Choroid plexus epithelial cell (primary cell): Measurements from ENCODE around the gene THSD7A.
A peak's percentile ranks its signal among the peaks of the same experiment; 100 is the strongest.

ENCODE experiments used
- DNase-seq: peaks from one replicate; pipeline ENCODE4 v3.0.0-alpha.2; 2010; ENCODE audit warnings: low read depth
- H3K4me3 ChIP-seq: 2 replicates; pipeline ENCODE4 v1.5.1; 2011; ENCODE audit warnings: low read depth, mild to moderate bottlenecking, control low read depth, low read length, moderate library complexity
- TF ChIP-seq, protein P1 (sequence below): conservative IDR thresholded peaks from 2 replicates; pipeline ENCODE4 v1.5.1; 2011; ENCODE audit warnings: low read depth, mild to moderate bottlenecking, control low read depth, inconsistent platforms, low read length, moderate library complexity

Gene THSD7A

DNA sequence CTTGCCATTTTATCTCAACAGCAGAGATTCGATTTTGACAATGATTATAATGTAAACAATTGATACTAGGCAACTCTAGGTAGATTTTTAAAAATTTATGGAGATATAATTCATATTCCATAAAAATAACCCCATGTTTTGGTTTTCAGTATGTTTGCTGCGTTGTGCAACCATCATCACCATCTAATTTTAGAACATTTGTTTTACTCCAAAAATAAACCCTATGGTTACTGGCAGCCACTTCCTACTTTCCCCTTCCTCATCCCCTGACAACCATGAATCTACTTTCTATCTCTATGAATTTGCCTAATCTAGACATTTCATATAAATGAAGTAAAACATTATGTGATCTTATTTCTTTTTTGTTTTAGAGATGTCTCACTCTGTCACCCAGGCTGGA, 401.9 kb downstream of the THSD7A start:
- H3K4me3 ChIP-seq = no peak overlapping the region
- DNase-seq = no peak
- TF ChIP-seq, protein P1, sequence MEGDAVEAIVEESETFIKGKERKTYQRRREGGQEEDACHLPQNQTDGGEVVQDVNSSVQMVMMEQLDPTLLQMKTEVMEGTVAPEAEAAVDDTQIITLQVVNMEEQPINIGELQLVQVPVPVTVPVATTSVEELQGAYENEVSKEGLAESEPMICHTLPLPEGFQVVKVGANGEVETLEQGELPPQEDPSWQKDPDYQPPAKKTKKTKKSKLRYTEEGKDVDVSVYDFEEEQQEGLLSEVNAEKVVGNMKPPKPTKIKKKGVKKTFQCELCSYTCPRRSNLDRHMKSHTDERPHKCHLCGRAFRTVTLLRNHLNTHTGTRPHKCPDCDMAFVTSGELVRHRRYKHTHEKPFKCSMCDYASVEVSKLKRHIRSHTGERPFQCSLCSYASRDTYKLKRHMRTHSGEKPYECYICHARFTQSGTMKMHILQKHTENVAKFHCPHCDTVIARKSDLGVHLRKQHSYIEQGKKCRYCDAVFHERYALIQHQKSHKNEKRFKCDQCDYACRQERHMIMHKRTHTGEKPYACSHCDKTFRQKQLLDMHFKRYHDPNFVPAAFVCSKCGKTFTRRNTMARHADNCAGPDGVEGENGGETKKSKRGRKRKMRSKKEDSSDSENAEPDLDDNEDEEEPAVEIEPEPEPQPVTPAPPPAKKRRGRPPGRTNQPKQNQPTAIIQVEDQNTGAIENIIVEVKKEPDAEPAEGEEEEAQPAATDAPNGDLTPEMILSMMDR = no peak

- TF ChIP-seq, protein P1 = no peak
- no peak for DNase-seq
- no peak overlapping the region for H3K4me3 ChIP-seq
Measured at GRCh38 chr7:11428877-11429581, 403.0 kb downstream of the THSD7A start.

DNA sequence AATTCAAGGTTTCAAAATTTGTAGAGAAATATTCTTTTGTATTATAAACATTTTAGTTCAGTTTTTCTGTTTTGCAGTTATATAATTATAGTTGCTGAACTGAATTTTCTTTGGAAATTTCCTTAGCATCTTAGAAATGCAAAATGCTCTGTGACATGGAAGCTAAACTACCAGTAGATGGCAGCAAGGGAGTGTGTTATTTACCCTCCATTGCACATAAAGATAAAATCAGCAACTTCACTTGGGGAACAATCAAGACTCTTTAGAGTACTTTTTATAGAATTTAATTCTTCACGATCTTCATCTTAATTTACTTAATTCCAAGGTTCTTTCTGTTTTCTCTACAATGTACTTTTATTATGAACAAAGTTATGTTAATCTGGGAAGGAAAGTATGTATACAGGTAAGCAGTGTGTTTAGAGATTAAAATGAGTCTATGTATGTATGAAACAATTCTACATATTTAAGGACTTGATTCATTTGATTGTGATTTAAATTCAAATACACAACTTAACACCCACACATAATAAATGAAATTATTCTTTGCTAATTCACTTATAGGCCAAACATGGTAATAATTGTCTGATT, 404.2 kb downstream of the THSD7A start:
- TF ChIP-seq, protein P1 = peak; percentile 76

GRCh38 chr7:11424006-11424405, 408.0 kb downstream of the THSD7A start:
- DNase-seq = no peak
- no peak overlapping the region for H3K4me3 ChIP-seq
- TF ChIP-seq, protein P1 = no peak

More for the DNA sequence above, 404.2 kb downstream of the THSD7A start:
- peak; percentile 89 for DNase-seq
- H3K4me3 ChIP-seq = no peak overlapping the region

DNA sequence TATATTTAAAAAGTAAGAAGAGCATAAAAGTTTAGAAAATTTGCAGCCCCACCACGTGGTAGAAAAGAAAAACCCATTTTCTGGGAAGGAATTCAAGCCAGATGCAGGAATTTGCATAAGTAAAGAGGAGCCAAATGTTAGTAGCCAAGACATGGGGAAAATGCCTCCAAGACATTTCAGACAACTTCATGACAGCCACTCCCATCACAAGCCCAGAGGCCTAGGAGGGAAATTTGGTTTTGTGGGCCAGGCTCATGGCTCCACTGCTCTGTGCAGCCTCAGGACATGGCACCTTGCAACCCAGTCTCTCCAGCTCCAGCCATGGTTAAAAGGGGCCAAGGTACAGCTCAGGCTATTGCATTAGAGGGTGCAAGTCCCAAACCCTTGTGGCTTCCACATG, 411.9 kb downstream of the THSD7A start:
- no peak overlapping the region for H3K4me3 ChIP-seq
- no peak for DNase-seq
- TF ChIP-seq, protein P1 = no peak

- H3K4me3 ChIP-seq = no peak overlapping the region
- TF ChIP-seq, protein P1 = no peak
- no peak for DNase-seq
Measured at GRCh38 chr7:11416641-11417458, 415.1 kb downstream of the THSD7A start.
